ENCODE data around the gene MANSC4. TPM values are rescaled to one million over a fixed set of nuclear protein-coding genes. Genes with fewer than 3 reads are reported as not detected.

MANSC4 gene
- total RNA-seq, 4 donors from 2014 or later, result not detected

GRCh38 chr12:27769142-27769673, 10.8 kb downstream of the MANSC4 start:
- no peaks in the 10 kb centered on the region for H3K4me1 ChIP-seq
- no peaks in the 10 kb centered on the region for H3K9me3 ChIP-seq
- no peak for TF ChIP-seq POLR2A (IDR thresholded peaks at IDR 0.05)
- TF ChIP-seq CTCF (IDR thresholded peaks at IDR 0.05), result no peak
- H3K27ac ChIP-seq, result no peak overlapping the region
- no peaks in the 10 kb centered on the region for H3K36me3 ChIP-seq
- no peak overlapping the region for H3K4me3 ChIP-seq
- DNase-seq, result no peak
- H3K27me3 ChIP-seq, result no peaks in the 10 kb centered on the region

GRCh38 chr12:27766587-27766986, 13.4 kb downstream of the MANSC4 start:
- Histone ChIP-seq H3K9me3 (no peaks in the 10 kb centered on the region), H3K4me1 (no peaks in the 10 kb centered on the region), H3K4me3 (no peak overlapping the region), H3K36me3 (no peaks in the 10 kb centered on the region), H3K27me3 (no peaks in the 10 kb centered on the region), H3K27ac (no peak overlapping the region)
- no peak for TF ChIP-seq CTCF (IDR thresholded peaks at IDR 0.05)
- TF ChIP-seq POLR2A (IDR thresholded peaks at IDR 0.05), result no peak
- no peak for DNase-seq

- no peak overlapping the region for H3K27ac ChIP-seq
- H3K4me1 ChIP-seq, result no peaks in the 10 kb centered on the region
- H3K9me3 ChIP-seq, result no peaks in the 10 kb centered on the region
- H3K27me3 ChIP-seq, result no peaks in the 10 kb centered on the region
- no peak for DNase-seq
- no peak overlapping the region for H3K4me3 ChIP-seq
- H3K36me3 ChIP-seq, result no peaks in the 10 kb centered on the region
- no peak for TF ChIP-seq POLR2A (IDR thresholded peaks at IDR 0.05)
- TF ChIP-seq CTCF (IDR thresholded peaks at IDR 0.05), result no peak
Observed at GRCh38 chr12:27762757-27763156, 17.3 kb downstream of the MANSC4 start.

GRCh38 chr12:27756670-27757195, 23.3 kb downstream of the MANSC4 start:
- Histone ChIP-seq H3K27ac (no peak overlapping the region), H3K4me1 (no peaks in the 10 kb centered on the region), H3K9me3 (no peaks in the 10 kb centered on the region), H3K4me3 (no peak overlapping the region), H3K36me3 (peaks cover 0 to 10% (median 0%) of the 10 kb centered on the region in 3 donors), H3K27me3 (no peaks in the 10 kb centered on the region)
- no peak for DNase-seq
- TF ChIP-seq POLR2A (IDR thresholded peaks at IDR 0.05), result no peak
- TF ChIP-seq CTCF (IDR thresholded peaks at IDR 0.05), result no peak

GRCh38 chr12:27754795-27755194, 25.2 kb downstream of the MANSC4 start:
- H3K4me1 ChIP-seq, result no peaks in the 10 kb centered on the region
- TF ChIP-seq CTCF (IDR thresholded peaks at IDR 0.05) (no peak), POLR2A (IDR thresholded peaks at IDR 0.05) (no peak)
- no peak overlapping the region for H3K27ac ChIP-seq
- H3K27me3 ChIP-seq, result no peaks in the 10 kb centered on the region
- no peak overlapping the region for H3K4me3 ChIP-seq
- peak in 2 of 3 donors; percentile 54 to 72 for DNase-seq
- H3K36me3 ChIP-seq, result peaks cover 0 to 10% (median 0%) of the 10 kb centered on the region in 3 donors
- H3K9me3 ChIP-seq, result no peaks in the 10 kb centered on the region
